Muscle of arm (tissue), 14 donors: ENCODE measurements around the gene PABPC1L2A. TPM values are rescaled to one million over a fixed set of nuclear protein-coding genes. Genes with fewer than 3 reads are reported as not detected.
"Not testable (repeated sequence)": the region's sequence is repeated elsewhere in the genome, so short reads cannot be mapped to it uniquely, and the experiment has no call there.

Experiments
- DNase-seq: peaks from one replicate; pipeline ENCODE4 v3.0.0-alpha.2; 2013
- long read RNA-seq, 11 donors: transcript quantifications; one replicate each; lab custom pipeline, GENCODE V29; 2026
- polyA plus RNA-seq, 12 donors: library from polyadenylated mRNA; unstranded; fragments of 120-200 nt; gene quantifications; one replicate each; pipeline ENCODE4 v1.2.1, GENCODE V29; 2013; ENCODE audit not compliant: insufficient read length in 12 of 12

The PABPC1L2A gene
- under 1 TPM in 1 of 12 donors, not detected in 11; 0.10 TPM for polyA plus RNA-seq
- long read RNA-seq, donor 1 = 0 reads
- long read RNA-seq, donor 2 = 0 reads
- long read RNA-seq, donor 3 = 0 reads
- long read RNA-seq, donor 4 = 0 reads
- long read RNA-seq, donor 5 = 0 reads
- long read RNA-seq, donor 6 = 0 reads
- long read RNA-seq, donor 7 = 0 reads
- long read RNA-seq, donor 8 = 0 reads
- long read RNA-seq, donor 9 = 0 reads
- long read RNA-seq, donor 10 = 0 reads
- long read RNA-seq, donor 11 = 0 reads

GRCh38 chrX:73079024-73079562, at the start of gene PABPC1L2A:
Gene PABPC1L2A, minus strand, starts transcription at chrX:73079512. Its CDS starts 126 bp downstream, at chrX:73079386.
- DNase-seq = not testable (repeated sequence)

- DNase-seq = peak; percentile 3
Measured at GRCh38 chrX:73127700-73128241, 48.5 kb upstream of the PABPC1L2A start.

GRCh38 chrX:73126240-73126639, 46.9 kb upstream of the PABPC1L2A start:
- DNase-seq = no peak

GRCh38 chrX:73099505-73099904, 20.2 kb upstream of the PABPC1L2A start:
- DNase-seq = not testable (repeated sequence)

GRCh38 chrX:73086766-73087165, 7.5 kb upstream of the PABPC1L2A start:
- DNase-seq = not testable (repeated sequence)

- DNase-seq = not testable (repeated sequence)
Measured at GRCh38 chrX:73079884-73080283, 572 bp upstream of the PABPC1L2A start.

- DNase-seq = not testable (repeated sequence)
Measured at GRCh38 chrX:73078597-73078996, 715 bp downstream of the PABPC1L2A start.

GRCh38 chrX:73076838-73077237, 2.5 kb downstream of the PABPC1L2A start:
- DNase-seq = no peak

- no peak for DNase-seq
Measured at GRCh38 chrX:73069365-73070035, 9.8 kb downstream of the PABPC1L2A start.

GRCh38 chrX:73068467-73069364, 10.6 kb downstream of the PABPC1L2A start:
- no peak for DNase-seq

GRCh38 chrX:73067761-73068466, 11.4 kb downstream of the PABPC1L2A start:
- not testable (repeated sequence) for DNase-seq

- DNase-seq = no peak
Measured at GRCh38 chrX:73028876-73029275, 50.4 kb downstream of the PABPC1L2A start.

Other genes starting within 250 kb of the PABPC1L2A start
- gene FAM236C, start 166.9 kb downstream of the PABPC1L2A start, polyA plus RNA-seq = not detected
- gene FAM236A, start 141.3 kb downstream of the PABPC1L2A start, polyA plus RNA-seq = under 1 TPM in 1 of 12 donors, not detected in 11; 0.39 TPM
- 1 to 10 TPM in 2 of 12 donors, under 1 TPM in 4, not detected in 6; 0.20 to 1.2 (median 0.64) TPM for gene DMRTC1, start 135.7 kb downstream of the PABPC1L2A start, polyA plus RNA-seq
- gene PABPC1L2B, start 76.6 kb downstream of the PABPC1L2A start, polyA plus RNA-seq = under 1 TPM in 1 of 12 donors, not detected in 11; 0.08 TPM
- 1 to 10 TPM in 7 of 12 donors, under 1 TPM in 3, not detected in 2; 0.49 to 1.9 (median 1.2) TPM for gene NAP1L2, start 135.3 kb upstream of the PABPC1L2A start, polyA plus RNA-seq